Measurements from ENCODE around the gene CHRNB2. TPM values are rescaled to one million over a fixed set of nuclear protein-coding genes. Genes with fewer than 3 reads are reported as not detected.

CHRNB2 gene
- total RNA-seq, 2 experiments from 2014 or later: not detected

- no peak for DNase-seq
- Mint-ChIP-seq H3K4me3 (peak overlapping the region; percentile 89), H3K27me3 (no peaks in the 10 kb centered on the region), H3K36me3 (ENCODE audit: low read depth) (peaks cover 45% of the 10 kb centered on the region), H3K9me3 (no peaks in the 10 kb centered on the region), H3K4me1 (ENCODE audit: low read depth) (peaks cover 70% of the 10 kb centered on the region), H3K27ac (peak overlapping the region; percentile 98)
- peak; percentile 3 for ATAC-seq
- intact Hi-C loops (cut with micrococcal nuclease): no loop called here
- ChIA-PET POLR2A (interaction anchor here (0.6 to 2.9 kb wide), 8 partner anchors 11 to 576 kb away, joined by 3 to 18 read pairs (median 4); partner anchors contain the start of gene PMVK), CTCF (interaction anchor here (0.7 to 1.3 kb wide), 3 partner anchors 14 to 47 kb away, joined by 3 to 7 read pairs (median 4); no protein-coding TSS in a partner anchor)
- no peak for TF ChIP-seq CTCF (IDR thresholded peaks at IDR 0.05)
These were observed 39.6 kb downstream of the CHRNB2 start for GRCh38 chr1:154607106-154607608.

GRCh38 chr1:154607609-154608396 is 40.2 kb downstream of the CHRNB2 start, which contains the start of gene ADAR:
ADAR (minus strand) TSS chr1:154608186; CDS start chr1:154608006, 180 bp downstream.
- intact Hi-C loops (cut with micrococcal nuclease): no loop called here
- Mint-ChIP-seq H3K27ac (peak within 1 kb of the TSS; percentile 98), H3K4me1 (ENCODE audit: low read depth) (peaks cover 71% of the 10 kb centered on the region), H3K27me3 (no peaks in the 10 kb centered on the region), H3K4me3 (peak within 1 kb of the TSS; percentile 89), H3K9me3 (no peaks in the 10 kb centered on the region), H3K36me3 (ENCODE audit: low read depth) (peaks cover 41% of the 10 kb centered on the region)
- POLR2A ChIA-PET: interaction anchor here (0.6 to 2.9 kb wide), 8 partner anchors 9 to 329 kb away, joined by 3 to 18 read pairs (median 4); partner anchors contain the start of gene PMVK
- CTCF ChIA-PET: interaction anchor here (1.1 to 1.3 kb wide), 2 partner anchors 19 to 48 kb away, joined by 4 to 7 read pairs; no protein-coding TSS in a partner anchor
- TF ChIP-seq CTCF (IDR thresholded peaks at IDR 0.05): no peak
- ATAC-seq: peak; percentile 78
- DNase-seq: peak; percentile 95

GRCh38 chr1:154608397-154609270 is 41.1 kb downstream of the CHRNB2 start:
- H3K36me3 Mint-ChIP-seq (ENCODE audit: low read depth): peaks cover 37% of the 10 kb centered on the region
- H3K9me3 Mint-ChIP-seq: no peaks in the 10 kb centered on the region
- ChIA-PET CTCF (no interaction called here), POLR2A (interaction anchor here (0.6 to 2.0 kb wide), 7 partner anchors 10 to 183 kb away, joined by 3 to 8 read pairs (median 6); no protein-coding TSS in a partner anchor)
- peak overlapping the region; percentile 98 for H3K27ac Mint-ChIP-seq
- peak overlapping the region; percentile 89 for H3K4me3 Mint-ChIP-seq
- peaks cover 64% of the 10 kb centered on the region for H3K4me1 Mint-ChIP-seq (ENCODE audit: low read depth)
- DNase-seq: peak; percentile 47
- TF ChIP-seq CTCF (IDR thresholded peaks at IDR 0.05): no peak
- H3K27me3 Mint-ChIP-seq: no peaks in the 10 kb centered on the region
- no peak for ATAC-seq
- intact Hi-C loops (cut with micrococcal nuclease): no loop called here

- H3K4me3 Mint-ChIP-seq: peak overlapping the region; percentile 89
- peak; percentile 31 for ATAC-seq
These were observed 42.1 kb downstream of the CHRNB2 start for GRCh38 chr1:154609398-154610380.

More at GRCh38 chr1:154609398-154610380, 42.1 kb downstream of the CHRNB2 start:
- DNase-seq: peak; percentile 75
- peak overlapping the region; percentile 98 for H3K27ac Mint-ChIP-seq
- no peaks in the 10 kb centered on the region for H3K9me3 Mint-ChIP-seq
- no peaks in the 10 kb centered on the region for H3K27me3 Mint-ChIP-seq
- no peak for TF ChIP-seq CTCF (IDR thresholded peaks at IDR 0.05)
- POLR2A ChIA-PET: interaction anchor here (0.9 to 3.0 kb wide), 8 partner anchors 11 to 181 kb away, joined by 3 to 13 read pairs (median 6); no protein-coding TSS in a partner anchor
- intact Hi-C loops (cut with micrococcal nuclease): no loop called here
- CTCF ChIA-PET: interaction anchor here (0.6 to 2.7 kb wide), 6 partner anchors 11 to 117 kb away, joined by 3 to 12 read pairs (median 4); no protein-coding TSS in a partner anchor
- H3K36me3 Mint-ChIP-seq (ENCODE audit: low read depth): peaks cover 29% of the 10 kb centered on the region
- H3K4me1 Mint-ChIP-seq (ENCODE audit: low read depth): peaks cover 61% of the 10 kb centered on the region

All from activated CD8-positive, alpha-beta T cell treated with anti-CD3 and anti-CD28 coated beads for 36 hours (primary cell).